GM13976 (cell line): ENCODE measurements around the gene NNT.
"Not testable (repeated sequence)": the region's sequence is repeated elsewhere in the genome, so short reads cannot be mapped to it uniquely, and the experiment has no call there.

Experiments
- DNase-seq: peaks from one replicate; pipeline ENCODE4 v3.0.0; 2012; ENCODE audit warnings: low spot score
- in situ Hi-C: fragments of 300-500 bp; cut with MboI; formaldehyde crosslinking; loops from one replicate; pipeline ENCODE4 v1.12.0; 2022; ENCODE audit warnings: low sequenced_read_pairs, mixed read lengths, inconsistent platforms; ENCODE audit not compliant: unreplicated experiment
- TF ChIP-seq, protein P1 (sequence below): IDR thresholded peaks from 2 replicates; pipeline ENCODE4 v1.5.1; 2012; ENCODE audit warnings: borderline replicate concordance, mild to moderate bottlenecking; ENCODE audit not compliant: insufficient read depth; ENCODE audit errors: extremely low read depth, missing control alignments, control extremely low read depth

NNT gene

DNA sequence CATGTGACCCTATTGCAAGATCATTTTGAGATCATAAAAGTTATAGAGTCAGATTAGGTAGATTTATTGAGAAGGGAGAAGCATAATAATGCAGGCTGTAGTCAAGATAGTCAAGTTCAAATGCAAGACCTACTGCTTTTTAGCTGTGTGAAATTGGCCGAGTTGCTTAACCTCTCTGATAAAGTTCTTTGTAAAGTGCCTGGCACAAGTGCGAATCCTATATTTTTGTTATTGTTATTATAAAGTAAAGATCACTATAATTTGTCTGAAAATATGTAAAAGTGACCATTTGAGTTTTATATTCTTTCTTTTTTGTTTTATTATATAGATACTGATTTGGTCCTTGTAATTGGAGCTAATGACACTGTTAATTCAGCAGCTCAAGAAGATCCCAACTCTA is 99.3 kb downstream of the NNT start:
- TF ChIP-seq, protein P1, sequence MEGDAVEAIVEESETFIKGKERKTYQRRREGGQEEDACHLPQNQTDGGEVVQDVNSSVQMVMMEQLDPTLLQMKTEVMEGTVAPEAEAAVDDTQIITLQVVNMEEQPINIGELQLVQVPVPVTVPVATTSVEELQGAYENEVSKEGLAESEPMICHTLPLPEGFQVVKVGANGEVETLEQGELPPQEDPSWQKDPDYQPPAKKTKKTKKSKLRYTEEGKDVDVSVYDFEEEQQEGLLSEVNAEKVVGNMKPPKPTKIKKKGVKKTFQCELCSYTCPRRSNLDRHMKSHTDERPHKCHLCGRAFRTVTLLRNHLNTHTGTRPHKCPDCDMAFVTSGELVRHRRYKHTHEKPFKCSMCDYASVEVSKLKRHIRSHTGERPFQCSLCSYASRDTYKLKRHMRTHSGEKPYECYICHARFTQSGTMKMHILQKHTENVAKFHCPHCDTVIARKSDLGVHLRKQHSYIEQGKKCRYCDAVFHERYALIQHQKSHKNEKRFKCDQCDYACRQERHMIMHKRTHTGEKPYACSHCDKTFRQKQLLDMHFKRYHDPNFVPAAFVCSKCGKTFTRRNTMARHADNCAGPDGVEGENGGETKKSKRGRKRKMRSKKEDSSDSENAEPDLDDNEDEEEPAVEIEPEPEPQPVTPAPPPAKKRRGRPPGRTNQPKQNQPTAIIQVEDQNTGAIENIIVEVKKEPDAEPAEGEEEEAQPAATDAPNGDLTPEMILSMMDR: no peak
- in situ Hi-C loops: no loop called here
- DNase-seq: no peak

DNA sequence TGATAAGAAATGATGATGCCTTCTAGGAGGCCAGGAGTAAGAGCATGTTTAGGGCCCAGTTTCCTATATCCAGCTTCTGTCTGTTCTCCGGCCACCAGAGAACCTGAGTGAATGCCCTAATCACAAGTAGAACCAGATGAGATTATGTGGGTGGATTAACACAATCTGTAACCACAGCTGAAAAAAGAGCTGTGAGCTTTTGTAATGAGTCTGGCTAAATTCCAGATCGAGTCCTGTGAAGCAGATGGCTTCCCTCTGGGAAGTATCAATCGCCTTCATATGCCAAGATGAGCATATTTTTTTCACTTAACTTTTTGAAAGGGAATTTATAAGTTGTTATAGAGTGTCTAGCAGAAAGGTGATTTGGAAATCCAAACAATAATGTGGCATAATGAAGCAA is 99.8 kb downstream of the NNT start:
- in situ Hi-C loops: no loop called here
- TF ChIP-seq, protein P1: no peak
- no peak for DNase-seq

DNA sequence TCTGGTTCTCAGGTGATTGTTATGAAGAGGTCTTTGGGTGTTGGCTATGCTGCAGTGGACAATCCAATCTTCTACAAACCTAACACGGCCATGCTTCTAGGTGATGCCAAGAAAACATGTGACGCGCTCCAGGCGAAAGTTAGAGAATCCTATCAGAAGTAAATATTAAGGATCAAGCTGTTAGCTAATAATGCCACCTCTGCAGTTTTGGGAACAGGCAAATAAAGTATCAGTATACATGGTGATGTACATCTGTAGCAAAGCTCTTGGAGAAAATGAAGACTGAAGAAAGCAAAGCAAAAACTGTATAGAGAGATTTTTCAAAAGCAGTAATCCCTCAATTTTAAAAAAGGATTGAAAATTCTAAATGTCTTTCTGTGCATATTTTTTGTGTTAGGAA is 101.3 kb downstream of the NNT start:
- DNase-seq: no peak
- in situ Hi-C loops: no loop called here

DNA sequence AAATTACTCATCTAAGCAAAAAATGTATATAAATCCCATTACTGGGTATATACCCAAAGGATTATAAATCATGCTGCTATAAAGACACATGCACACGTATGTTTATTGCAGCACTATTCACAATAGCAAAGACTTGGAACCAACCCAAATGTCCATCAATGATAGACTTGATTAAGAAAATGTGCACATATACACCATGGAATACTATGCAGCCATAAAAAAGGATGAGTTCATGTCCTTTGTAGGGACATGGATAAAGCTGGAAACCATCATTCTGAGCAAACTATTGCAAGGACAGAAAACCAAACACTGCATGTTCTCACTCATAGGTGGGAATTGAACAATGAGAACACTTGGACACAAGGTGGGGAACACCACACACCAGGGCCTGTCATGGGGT is 103.6 kb downstream of the NNT start:
- DNase-seq, in situ Hi-C loops: not testable (repeated sequence)

More for the DNA sequence above, 101.3 kb downstream of the NNT start:
- TF ChIP-seq, protein P1: no peak

DNA sequence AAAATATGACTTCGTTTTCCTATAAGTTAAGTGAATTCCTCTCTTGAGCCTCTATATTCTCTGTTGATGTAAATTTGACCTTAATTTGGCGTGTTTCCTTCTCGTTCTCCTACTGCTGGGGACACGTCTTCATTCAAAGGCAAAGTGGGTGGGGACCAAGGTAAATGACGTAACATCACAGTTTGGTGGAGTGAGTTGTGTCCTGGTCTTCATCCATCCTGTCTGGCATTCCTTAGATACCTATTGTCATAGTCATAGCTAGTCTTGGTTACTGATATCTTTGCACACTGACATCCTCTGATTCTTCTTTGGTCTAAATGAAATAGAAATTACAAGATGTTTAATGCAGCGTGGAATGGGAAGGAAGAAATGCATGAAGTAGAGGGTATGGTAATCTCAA is 108.5 kb downstream of the NNT start:
- in situ Hi-C loops: no loop called here
- TF ChIP-seq, protein P1: no peak
- no peak for DNase-seq

DNA sequence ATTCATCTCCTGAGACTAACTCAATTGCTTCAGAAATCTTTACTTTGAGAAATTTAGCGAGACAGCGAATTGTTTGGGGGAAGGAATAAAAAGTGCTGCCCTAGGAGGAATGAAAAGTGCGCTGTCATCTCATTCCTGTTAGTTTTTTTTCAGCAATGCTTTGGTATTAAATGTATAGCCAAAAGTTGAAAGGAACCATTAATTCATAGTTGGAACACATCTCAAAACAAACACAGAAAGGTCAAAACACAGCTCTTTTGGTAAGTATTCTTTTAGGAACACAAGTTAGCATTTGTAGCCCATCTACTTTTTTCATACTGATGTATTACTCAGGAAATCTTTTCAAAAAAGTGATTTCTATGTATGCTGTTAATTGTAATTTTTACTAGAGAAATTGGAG is 109.1 kb downstream of the NNT start:
- in situ Hi-C loops: no loop called here
- DNase-seq: no peak
- TF ChIP-seq, protein P1: no peak

DNA sequence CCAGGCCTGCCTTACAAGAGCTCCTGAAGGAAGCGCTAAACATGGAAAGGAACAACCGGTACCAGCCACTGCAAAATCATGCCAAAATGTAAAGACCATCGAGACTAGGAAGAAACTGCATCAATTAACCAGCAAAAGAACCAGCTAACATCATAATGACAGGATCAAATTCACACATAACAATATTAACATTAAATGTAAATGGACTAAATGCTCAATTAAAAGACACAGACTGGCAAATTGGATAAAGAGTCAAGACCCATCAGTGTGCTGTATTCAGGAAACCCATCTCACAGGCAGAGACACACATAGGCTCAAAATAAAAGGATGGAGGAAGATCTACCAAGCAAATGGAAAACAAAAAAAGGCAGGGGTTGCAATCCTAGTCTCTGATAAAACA is 116.8 kb downstream of the NNT start:
- in situ Hi-C loops, DNase-seq: not testable (repeated sequence)

DNA sequence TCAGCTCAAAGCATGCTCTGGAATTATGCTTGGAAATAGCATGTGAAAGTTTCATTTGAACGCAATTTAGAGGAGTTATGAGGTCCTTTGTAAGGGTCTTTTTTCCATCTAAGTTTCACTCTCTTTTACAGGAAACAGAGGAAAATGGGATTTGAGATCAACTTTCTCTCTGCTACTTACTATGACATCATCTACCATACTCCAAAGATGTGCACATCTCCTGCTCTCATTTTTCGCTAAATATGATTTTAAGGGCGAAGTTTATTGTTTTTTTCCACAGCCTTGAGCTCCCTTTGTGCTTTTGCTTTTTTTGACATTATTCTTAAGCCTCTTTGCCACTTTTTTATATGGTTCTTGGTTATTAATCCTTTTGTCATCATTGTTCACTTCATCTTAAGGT is 125.6 kb downstream of the NNT start:
- no peak for DNase-seq
- TF ChIP-seq, protein P1: no peak
- in situ Hi-C loops: loop anchor here (25.0 kb wide), 1 partner anchor 609 kb away; no protein-coding TSS in a partner anchor
